Liver (tissue), 3 donors: Measurements from ENCODE around the gene SGCD.

Experiments
- CTCF ChIP-seq: fragments of 150-350 bp; IDR thresholded peaks from 2 replicates; pipeline ENCODE4 v1.5.1; 2017; ENCODE audit warnings: improper control_type of control experiment, low read depth, low read length; ENCODE audit not compliant: missing input control
- GABPA ChIP-seq, 2 donors: IDR thresholded peaks in 1 of 2; conservative IDR thresholded peaks in 1 of 2; 2 replicates each; pipeline ENCODE4 v1.6.1; 2016; ENCODE audit warnings: antibody characterized with exemption in 2 of 2, mild to moderate bottlenecking in 1 of 2, moderate library complexity in 1 of 2
- NR2F2 ChIP-seq: IDR thresholded peaks from 2 replicates; pipeline ENCODE4 v1.6.1; 2016; ENCODE audit warnings: antibody characterized with exemption
- RAD21 ChIP-seq, 2 donors: IDR thresholded peaks; 2 replicates each; pipeline ENCODE4 v1.6.1; 2016; ENCODE audit warnings: antibody characterized with exemption in 2 of 2, mild to moderate bottlenecking in 2 of 2
- SP1 ChIP-seq: IDR thresholded peaks from 2 replicates; pipeline ENCODE4 v1.6.1; 2018; ENCODE audit warnings: antibody characterized with exemption, mild to moderate bottlenecking
- TAF1 ChIP-seq: conservative IDR thresholded peaks from 2 replicates; pipeline ENCODE4 v1.6.1; 2016; ENCODE audit warnings: antibody characterized with exemption, mild to moderate bottlenecking
- TF ChIP-seq, protein P1 (sequence below): IDR thresholded peaks from 2 replicates; pipeline ENCODE4 v1.6.1; 2016; ENCODE audit warnings: antibody characterized with exemption
- TF ChIP-seq, protein P2 (sequence below): IDR thresholded peaks from 2 replicates; pipeline ENCODE4 v1.6.1; 2016; ENCODE audit warnings: antibody characterized with exemption, mild to moderate bottlenecking
- donor health status: healthy.
- donor health status: healthy.

- TF ChIP-seq CTCF, result no peak
- no peak for TF ChIP-seq NR2F2
- TF ChIP-seq, protein P1, sequence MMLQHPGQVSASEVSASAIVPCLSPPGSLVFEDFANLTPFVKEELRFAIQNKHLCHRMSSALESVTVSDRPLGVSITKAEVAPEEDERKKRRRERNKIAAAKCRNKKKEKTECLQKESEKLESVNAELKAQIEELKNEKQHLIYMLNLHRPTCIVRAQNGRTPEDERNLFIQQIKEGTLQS, result no peak
- TF ChIP-seq SP1, result no peak
- TF ChIP-seq RAD21 (IDR thresholded peaks at IDR 0.05), result no peak
- TF ChIP-seq TAF1, result no peak
- TF ChIP-seq, protein P2, sequence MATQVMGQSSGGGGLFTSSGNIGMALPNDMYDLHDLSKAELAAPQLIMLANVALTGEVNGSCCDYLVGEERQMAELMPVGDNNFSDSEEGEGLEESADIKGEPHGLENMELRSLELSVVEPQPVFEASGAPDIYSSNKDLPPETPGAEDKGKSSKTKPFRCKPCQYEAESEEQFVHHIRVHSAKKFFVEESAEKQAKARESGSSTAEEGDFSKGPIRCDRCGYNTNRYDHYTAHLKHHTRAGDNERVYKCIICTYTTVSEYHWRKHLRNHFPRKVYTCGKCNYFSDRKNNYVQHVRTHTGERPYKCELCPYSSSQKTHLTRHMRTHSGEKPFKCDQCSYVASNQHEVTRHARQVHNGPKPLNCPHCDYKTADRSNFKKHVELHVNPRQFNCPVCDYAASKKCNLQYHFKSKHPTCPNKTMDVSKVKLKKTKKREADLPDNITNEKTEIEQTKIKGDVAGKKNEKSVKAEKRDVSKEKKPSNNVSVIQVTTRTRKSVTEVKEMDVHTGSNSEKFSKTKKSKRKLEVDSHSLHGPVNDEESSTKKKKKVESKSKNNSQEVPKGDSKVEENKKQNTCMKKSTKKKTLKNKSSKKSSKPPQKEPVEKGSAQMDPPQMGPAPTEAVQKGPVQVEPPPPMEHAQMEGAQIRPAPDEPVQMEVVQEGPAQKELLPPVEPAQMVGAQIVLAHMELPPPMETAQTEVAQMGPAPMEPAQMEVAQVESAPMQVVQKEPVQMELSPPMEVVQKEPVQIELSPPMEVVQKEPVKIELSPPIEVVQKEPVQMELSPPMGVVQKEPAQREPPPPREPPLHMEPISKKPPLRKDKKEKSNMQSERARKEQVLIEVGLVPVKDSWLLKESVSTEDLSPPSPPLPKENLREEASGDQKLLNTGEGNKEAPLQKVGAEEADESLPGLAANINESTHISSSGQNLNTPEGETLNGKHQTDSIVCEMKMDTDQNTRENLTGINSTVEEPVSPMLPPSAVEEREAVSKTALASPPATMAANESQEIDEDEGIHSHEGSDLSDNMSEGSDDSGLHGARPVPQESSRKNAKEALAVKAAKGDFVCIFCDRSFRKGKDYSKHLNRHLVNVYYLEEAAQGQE, result no peak
- TF ChIP-seq GABPA (IDR thresholded peaks at IDR 0.05 in 1 of 2, conservative IDR thresholded peaks at IDR 0.05 in 1 of 2), result no peak
Observed at GRCh38 chr5:156589946-156590216, 262.9 kb downstream of the SGCD start.
